Measurements from ENCODE around the gene FCHSD2.
"Not testable (repeated sequence)": the region's sequence is repeated elsewhere in the genome, so short reads cannot be mapped to it uniquely, and the experiment has no call there.

Gene FCHSD2

GRCh38 chr11:73055655-73056354, 86.3 kb downstream of the FCHSD2 start:
- no peak for DNase-seq

GRCh38 chr11:73055002-73055401, 87.1 kb downstream of the FCHSD2 start:
- no peak for DNase-seq

GRCh38 chr11:73053964-73054363, 88.2 kb downstream of the FCHSD2 start:
- DNase-seq, result no peak

GRCh38 chr11:73048446-73048845, 93.7 kb downstream of the FCHSD2 start:
- DNase-seq, result no peak

GRCh38 chr11:73047773-73048371, 94.2 kb downstream of the FCHSD2 start:
- DNase-seq, result no peak

- DNase-seq, result peak; percentile 2 to 44
Measured at GRCh38 chr11:73040046-73040445, 102.1 kb downstream of the FCHSD2 start.

GRCh38 chr11:73034777-73035176, 107.3 kb downstream of the FCHSD2 start:
- no peak for DNase-seq

- no peak for DNase-seq
Measured at GRCh38 chr11:73034331-73034730, 107.8 kb downstream of the FCHSD2 start.

GRCh38 chr11:73030130-73030529, 112.0 kb downstream of the FCHSD2 start:
- DNase-seq, result no peak

- no peak for DNase-seq
Measured at GRCh38 chr11:73029403-73029802, 112.7 kb downstream of the FCHSD2 start.

- no peak for DNase-seq
Measured at GRCh38 chr11:73028611-73029010, 113.5 kb downstream of the FCHSD2 start.

- DNase-seq, result not testable (repeated sequence)
Measured at GRCh38 chr11:73027840-73028239, 114.3 kb downstream of the FCHSD2 start.

GRCh38 chr11:73024639-73025038, 117.5 kb downstream of the FCHSD2 start:
- DNase-seq, result no peak

- no peak for DNase-seq
Measured at GRCh38 chr11:73019996-73020395, 122.1 kb downstream of the FCHSD2 start.

GRCh38 chr11:73019449-73019848, 122.7 kb downstream of the FCHSD2 start:
- DNase-seq, result no peak

GRCh38 chr11:73018856-73019255, 123.3 kb downstream of the FCHSD2 start:
- DNase-seq, result peak in 1 of 2 experiments; percentile 17

- no peak for DNase-seq
Measured at GRCh38 chr11:73017024-73017751, 124.9 kb downstream of the FCHSD2 start.

- no peak for DNase-seq
Measured at GRCh38 chr11:73013021-73013420, 129.1 kb downstream of the FCHSD2 start.

GRCh38 chr11:73012121-73012863, 129.8 kb downstream of the FCHSD2 start:
- DNase-seq, result no peak

GRCh38 chr11:73011126-73011817, 130.8 kb downstream of the FCHSD2 start:
- DNase-seq, result no peak

- DNase-seq, result no peak
Measured at GRCh38 chr11:73009972-73010371, 132.1 kb downstream of the FCHSD2 start.

- DNase-seq, result no peak
Measured at GRCh38 chr11:73004088-73004487, 138.0 kb downstream of the FCHSD2 start.

- no peak for DNase-seq
Measured at GRCh38 chr11:73003088-73003487, 139.0 kb downstream of the FCHSD2 start.

Data from NCI-H524 (cell line).